Hepatic stellate cell (primary cell): Measurements from ENCODE around the gene NPAS3.

Experiments used
- DNase-seq: peaks from one replicate; pipeline ENCODE4 v3.0.0; 2011; ENCODE audit warnings: low spot score

Gene NPAS3

DNA sequence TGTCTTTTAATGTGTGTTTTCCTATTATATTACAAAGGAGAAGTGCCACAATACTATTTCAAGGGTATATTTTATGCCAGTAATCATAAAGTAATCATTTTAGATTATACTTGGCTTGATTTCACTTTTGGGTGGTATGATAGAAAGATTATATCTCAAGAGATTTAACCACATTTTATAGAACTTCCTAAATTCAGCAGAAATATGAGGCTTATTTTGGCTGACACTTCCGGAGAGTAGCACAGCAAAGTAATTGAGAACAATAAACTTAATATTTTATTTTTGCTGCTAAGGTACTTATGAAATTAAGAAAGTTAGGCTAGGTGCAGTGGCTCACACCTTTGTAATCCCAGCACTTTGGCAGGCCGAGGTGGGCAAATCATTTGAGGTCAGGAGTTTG lies 319.1 kb downstream of the NPAS3 start:
- no peak for DNase-seq

DNA sequence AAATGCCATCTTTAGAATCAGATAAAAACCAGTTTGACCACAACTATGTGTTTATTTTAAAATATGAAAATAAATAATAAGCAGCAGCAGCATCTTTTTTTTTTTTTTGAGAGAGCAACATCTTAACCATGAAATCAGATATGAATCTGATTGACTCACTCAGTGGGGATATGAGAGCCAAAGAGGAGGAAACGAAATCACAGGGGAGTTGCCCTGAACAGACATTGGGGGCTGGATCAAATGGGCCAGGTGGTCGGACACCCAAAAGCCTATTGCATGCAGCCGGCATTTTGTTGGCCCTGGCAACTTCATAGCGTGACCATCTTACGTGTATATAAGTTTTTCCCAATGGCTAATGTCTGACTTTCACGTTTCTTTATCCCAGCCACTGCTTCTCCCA lies 321.1 kb downstream of the NPAS3 start:
- no peak for DNase-seq

DNA sequence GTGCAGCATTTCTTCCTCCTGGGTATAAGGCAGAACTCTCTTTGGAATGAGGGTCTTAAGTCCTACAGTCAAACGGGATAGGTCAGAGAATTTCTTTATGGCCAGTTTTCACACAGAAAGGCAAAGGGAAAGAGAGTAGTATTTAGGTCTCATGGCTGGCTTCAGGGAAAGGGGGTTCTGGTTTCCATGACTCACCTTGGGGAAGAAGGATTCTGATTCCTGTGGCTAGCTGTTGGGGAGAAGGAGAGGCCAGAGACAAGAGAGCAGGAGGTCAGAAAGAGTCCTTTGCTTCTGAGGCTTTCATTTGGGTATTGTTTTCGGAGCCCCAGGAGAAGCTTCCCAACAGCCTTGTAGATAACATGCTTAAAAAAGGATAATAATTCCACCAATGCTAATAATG lies 332.5 kb downstream of the NPAS3 start:
- DNase-seq, result no peak

DNA sequence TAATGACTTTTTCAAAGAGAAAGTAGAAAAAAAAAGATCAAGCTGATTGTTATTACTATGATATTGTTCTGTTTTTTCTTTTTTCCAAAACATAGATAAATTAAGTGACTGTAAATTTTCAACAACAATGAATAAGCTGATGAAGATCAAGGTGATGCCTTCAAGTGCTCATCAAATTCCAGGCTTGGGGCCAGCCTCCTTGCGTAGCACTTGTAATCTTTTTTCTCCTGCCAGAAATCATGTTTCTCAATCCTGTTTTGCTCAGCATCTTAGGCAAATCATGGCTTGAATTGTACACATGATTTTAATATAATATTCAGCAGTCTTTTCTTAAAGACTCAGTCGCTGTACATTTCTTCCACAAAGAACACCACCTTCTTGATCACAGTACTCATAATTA lies 333.2 kb downstream of the NPAS3 start:
- DNase-seq, result no peak

DNA sequence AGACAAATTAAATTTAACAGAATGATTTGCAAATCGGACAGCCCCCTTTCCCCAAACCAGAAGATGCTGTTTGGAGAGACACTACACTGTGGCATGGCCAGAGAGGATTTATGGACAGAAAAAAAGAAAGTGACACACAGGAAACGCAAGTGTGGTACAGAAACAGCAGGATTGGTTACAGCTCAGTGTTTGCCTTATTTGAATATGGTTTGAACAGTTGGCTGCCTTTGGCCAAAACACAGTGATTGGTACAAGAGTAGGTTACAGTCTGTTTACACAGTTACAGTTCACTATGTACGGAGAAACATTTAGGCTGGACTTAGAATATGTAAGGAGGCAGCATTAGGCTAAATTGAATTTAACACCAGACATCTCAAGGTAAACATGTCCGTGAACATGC lies 335.3 kb downstream of the NPAS3 start:
- DNase-seq, result no peak

DNA sequence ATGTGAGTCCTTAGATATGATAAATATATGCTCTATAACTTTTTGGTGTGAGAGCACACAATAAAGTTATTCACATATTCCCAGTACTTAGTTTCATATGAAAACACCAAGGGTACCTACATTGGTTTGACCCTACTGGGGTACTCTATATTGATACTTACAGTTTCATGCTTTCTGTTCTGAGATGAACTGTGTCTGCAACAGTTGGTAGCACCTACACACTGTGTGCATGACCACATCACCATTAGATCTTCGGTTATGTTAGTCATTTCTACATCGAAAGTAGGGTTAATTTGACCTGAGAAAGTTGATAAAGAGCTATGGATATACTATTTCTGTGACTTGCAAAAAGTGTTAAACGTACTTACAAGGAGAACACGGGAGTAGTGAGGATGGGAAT lies 337.2 kb downstream of the NPAS3 start:
- no peak for DNase-seq

DNA sequence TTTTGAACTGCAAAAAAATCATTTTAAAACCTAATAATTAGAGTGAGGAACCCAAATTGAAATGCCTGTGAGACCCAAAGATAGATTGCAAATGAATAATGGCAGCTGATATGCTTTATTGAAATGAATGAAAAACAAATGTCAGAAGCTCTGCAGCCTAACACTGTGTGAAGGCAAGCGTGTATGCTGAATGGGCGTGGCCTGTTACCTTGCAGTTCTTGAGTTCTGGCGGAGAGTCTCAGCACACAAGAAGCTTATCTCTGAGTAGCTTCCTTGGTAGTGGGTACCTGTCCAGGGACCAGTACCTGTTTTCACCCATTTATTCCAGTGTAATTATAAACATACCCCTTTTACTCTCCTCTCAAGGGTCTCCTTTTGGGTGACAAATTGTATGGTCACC lies 341.2 kb downstream of the NPAS3 start:
- no peak for DNase-seq

DNA sequence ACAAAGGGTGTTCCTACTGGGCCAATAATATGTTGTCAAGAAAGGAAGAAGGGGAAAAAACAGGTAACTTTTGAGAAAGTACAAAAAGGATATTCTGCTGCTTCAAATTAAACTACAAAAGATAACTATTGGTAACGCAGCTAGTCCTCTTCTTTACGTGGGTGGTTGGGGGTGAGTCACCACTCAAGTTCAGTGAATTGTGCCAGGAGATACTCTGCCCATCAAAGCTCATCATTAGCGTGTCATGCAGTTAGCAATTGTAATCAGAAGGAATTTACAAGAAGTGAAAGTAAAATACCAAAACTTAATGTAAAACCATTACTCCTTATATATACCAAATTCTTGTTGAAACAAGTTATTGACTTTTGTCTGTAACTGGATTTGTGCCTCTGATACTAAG lies 342.0 kb downstream of the NPAS3 start:
- DNase-seq, result no peak

DNA sequence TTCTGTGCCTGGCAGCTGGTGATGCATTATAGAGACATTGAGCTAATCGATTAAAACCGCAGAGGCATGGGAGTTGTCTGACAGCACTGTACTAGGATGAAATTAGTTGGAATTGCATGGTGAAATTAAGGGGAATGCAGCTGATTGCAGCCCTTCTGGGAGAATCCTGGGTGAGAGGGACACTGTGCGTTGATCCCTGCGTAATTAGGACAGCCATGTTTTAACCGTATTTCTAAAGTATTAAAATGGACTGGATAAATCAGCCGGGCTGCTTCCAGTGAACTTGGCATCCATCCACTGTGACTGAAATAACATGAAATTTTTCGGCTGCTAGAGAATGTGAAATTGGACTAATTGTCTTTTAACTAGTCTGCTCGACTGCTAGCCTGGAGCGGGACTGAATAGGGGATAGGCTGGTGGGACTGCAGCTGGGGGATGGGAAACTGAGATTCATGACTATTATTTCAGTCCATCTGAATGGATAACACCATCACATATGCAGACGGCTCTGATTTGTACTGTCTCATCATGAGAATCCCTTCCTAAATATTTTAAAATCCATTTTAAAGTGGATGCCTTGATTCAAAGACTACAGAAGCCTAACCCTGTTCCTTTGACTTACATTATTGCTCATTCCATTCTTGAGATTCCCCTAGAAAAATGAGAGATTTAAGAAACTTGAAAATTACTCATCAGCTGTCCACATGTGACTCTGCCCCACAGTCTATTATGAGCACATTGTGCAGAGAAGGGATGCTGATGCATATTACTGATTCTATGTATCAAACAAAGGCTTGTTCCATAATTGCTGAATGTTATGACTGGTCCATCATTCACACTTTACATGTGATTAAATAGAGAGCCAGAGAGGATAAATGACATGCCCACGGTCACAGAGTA lies 343.9 kb downstream of the NPAS3 start:
- no peak for DNase-seq

DNA sequence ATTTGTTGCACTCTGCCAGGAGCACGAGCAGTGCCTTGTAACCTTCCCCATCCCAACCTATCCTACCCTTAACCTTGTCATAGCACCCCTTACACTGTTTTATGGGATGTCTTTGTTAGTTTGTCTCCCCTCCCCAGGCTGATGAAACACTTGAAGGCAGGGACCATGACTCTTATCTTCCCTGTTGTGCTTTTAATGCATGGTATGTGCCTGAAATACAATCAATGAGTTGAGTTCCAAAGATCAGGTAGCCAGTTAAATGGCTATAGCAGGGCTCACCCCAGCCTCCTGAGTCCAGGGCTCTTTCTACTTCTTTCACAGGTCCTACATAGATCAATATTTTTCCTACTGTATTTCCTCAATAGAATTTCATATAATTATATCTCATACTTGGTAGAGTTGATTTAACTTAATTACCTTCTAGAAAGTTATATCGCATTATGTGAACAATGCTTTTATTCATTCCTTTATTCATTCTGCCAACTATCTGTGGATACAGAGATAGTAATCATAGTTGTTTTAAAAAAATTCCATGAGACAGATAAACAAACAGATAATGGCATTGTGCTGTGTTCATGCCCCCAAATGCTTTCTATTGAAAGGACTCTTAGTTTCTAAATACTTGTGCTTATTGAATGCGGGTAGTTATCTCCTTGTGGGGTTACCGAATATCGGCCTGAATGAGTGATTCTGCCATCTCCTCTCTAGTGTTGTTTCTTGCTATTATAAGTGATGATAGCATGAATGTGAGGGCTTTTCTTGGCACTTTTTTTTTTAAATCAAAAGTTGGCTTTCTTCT lies 347.4 kb downstream of the NPAS3 start:
- no peak for DNase-seq

DNA sequence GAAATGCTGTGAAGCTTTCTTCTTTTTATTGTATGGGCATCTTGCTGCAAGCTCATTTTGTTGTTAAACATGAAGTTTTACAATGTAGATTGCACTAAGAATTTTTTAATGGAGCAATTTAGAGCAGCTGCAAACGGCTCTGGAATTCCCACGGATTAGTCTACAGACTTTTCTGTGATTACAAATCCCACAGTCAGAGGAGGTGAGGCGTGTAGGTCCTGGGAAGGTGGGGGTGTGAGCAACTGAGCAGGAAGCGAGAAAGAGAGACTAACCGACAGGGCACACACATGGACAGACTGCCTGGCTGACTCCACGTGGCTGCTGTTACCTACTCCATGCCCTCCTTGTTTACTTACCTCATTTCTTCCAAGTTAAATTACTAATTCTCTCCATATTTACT lies 348.5 kb downstream of the NPAS3 start:
- no peak for DNase-seq

DNA sequence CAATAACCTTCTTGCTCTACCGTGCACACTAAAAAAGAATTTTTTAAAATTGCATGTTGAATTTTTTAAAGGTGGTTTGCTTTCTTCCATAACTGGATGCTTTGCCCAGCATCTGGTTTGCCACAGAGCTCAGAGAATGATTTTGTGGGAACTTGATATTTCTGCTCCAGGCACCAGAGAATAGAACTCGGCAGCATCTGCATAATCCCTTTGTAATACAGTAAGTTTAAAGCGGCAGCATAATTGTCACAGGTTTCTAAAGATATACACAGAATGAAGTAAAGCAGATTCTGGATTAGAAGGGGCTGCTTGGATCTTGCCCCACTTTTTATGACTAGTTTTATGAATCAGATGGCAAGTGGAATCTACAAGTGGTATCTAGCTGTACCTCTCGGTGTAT lies 352.0 kb downstream of the NPAS3 start:
- DNase-seq, result no peak

DNA sequence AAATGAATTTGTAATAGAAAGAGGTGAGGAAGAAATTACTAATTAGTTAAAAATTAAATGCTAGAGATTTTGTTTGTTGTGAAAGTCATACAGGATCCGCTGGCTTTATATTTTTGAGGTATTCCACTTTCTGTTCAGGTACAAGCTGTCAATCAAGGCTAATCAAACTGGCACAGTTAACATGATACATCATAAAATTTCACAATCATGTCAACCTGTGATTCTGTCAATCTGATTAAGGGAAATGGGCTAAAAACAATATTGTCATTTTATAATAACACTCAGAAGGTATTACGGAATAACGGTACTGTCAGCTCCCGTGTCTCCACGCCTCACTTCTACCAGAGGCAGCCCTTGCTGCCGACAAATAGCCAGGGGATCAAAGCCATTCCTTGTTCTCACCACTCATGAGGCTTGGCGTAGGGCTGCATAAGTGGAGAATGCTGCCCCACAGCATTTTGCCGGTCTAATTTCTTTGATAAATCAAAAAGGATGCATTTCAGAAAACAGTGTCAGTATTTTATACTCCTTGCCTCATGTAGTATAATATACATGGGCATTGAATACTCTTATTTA lies 352.9 kb downstream of the NPAS3 start:
- no peak for DNase-seq

DNA sequence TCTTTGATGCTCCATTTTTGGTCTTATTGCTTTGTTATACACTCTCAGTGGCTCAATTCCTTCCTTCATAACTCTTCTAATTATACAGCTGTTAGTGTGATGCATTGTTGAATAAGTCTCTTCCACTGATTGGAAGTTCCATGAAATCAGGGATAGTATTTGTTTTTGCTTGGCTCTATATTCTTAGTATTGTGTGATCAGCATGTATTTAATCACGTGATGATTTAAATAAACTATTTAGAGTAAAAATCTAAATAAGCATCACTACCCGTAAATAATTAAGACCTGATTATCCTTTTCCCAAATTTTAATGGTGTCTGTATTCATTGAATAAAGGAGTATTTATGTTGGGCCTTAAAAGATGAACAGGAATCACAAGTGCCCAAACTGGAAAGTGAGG lies 355.7 kb downstream of the NPAS3 start:
- no peak for DNase-seq

DNA sequence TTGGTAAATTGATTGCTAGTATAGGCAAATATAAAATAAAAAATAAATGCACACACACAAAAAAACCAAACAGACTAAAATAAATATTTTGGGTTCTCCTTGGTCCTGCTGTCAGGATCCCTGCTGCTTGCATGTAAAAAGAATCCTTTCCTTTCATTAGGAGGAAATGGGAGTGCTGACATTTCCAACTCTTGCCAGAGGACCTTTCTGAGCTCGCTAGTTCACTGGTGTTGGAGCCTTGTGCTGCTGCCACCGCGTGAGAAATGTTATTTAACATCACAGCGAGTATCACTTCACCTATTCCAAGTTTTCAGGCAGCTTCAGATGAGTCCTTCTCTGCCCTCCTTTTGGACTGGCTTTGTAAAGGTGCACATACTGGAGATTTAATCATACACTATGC lies 358.9 kb downstream of the NPAS3 start:
- no peak for DNase-seq

DNA sequence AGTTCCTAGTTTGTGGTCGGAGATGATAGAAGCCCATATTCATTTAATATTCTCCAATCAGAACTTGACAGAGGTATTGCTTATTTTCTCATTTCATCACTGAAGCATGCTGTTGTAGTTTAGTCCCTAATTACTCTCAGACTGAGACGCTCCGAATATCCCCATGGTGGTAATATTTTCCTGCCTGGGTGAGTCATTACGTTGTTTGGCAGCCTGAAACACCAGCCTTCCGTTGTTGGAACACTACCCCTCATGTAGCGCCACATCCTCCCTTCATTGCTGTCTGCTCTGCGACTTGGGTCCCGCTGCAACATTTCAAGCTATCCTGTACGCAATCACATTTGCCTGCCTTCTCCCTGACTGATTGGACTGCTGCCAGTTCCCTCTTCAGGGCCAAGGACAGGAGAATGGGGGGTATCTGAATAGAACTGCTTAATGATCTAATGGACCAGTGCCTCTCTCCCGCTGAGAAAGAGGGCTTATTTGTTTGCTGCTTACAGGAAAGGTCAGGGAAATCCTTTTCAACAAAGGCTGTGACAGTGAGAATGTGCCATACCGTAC lies 369.1 kb downstream of the NPAS3 start:
- DNase-seq, result no peak

DNA sequence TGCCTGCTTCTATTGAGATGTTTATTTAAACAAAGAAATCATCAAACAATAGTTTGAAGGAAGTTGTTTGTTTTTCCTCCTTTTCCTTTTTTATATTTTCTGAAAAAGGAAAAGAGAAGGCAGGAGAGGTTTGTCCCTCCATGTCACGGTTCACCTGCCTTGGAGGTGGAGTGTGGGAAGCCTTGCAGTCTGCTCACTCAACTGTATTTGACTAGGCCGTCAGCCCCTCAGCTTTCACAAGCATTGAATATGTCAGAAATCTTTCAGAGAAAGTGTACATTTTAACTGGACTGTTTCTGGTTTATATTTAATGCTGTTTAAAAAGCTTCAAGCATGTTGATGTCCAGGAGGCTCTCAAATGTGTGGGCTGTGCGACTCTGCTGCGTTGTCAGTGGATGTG lies 370.4 kb downstream of the NPAS3 start:
- DNase-seq, result no peak

DNA sequence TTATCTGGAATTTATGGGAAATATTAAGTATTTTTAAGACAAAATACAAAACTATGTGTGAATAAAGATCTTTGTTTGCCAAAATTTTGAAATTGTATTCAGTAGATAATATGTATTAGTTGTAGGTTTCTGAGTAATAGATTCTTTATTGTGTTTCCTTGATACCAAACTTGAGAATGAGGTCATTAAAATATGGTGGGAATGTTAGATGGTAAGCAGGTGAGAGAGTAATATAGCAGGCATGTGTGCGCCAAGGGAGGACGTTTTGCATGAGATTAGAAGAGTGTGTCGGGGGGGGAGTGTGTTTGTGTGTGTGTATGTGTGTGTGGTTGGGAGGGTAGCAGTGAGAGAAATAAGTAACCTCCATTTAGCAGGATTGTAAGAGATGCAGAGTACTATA lies 376.5 kb downstream of the NPAS3 start:
- no peak for DNase-seq

DNA sequence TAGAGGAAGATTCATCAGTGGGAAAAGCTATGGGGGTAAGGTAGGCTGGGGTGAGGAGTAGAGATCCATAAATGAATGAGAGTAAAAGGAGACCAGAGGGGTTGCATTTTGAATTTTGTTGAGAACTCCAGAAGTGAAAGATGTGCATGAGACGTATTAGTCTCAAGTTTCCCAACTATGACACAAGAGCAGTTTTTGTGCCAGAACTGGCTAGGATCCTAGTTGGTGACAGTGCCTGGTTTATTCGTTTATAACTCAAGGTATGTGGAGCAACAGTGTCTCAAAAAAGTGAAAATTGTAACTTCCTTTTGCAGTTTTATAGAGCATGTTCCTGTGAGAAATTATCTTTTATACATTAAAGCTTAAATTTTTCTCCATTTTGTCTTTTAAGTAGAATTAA lies 377.0 kb downstream of the NPAS3 start:
- no peak for DNase-seq

DNA sequence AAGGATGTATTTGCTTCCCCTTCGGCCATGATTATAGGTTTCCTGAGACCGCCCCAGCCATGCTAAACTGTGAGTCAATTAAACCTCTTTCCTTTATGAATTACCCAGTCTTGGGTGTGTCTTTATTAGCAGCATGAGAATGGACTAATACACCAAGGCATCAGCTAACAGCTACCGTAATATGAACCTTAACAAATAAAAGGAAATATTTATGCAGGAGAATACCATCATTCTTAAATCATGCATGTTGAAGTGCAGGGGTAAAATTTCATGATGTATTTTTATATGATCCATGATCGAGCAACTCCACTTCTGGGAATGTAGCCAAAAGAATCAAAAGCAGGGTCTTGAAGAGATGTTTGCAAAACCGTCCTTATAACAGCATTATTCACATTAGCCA lies 379.0 kb downstream of the NPAS3 start:
- no peak for DNase-seq

DNA sequence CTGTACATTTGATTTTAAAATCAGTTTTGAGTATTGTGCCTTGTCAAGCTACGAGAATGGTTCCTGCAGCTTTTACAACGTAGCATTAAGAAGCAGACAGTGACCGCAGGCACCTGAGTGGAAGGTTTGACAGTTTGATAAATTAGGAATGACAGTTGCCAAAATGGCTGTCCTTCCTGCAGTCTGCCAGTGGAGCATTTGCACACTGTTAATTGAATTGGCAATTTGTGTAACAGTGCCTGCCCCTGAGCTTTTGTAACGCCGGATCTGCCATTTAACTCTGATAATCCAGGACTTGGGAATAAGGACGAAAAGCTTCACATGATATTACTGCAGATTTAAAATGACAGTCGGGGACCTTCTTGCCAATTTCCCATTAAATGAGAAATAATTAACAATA lies 385.3 kb downstream of the NPAS3 start:
- no peak for DNase-seq

DNA sequence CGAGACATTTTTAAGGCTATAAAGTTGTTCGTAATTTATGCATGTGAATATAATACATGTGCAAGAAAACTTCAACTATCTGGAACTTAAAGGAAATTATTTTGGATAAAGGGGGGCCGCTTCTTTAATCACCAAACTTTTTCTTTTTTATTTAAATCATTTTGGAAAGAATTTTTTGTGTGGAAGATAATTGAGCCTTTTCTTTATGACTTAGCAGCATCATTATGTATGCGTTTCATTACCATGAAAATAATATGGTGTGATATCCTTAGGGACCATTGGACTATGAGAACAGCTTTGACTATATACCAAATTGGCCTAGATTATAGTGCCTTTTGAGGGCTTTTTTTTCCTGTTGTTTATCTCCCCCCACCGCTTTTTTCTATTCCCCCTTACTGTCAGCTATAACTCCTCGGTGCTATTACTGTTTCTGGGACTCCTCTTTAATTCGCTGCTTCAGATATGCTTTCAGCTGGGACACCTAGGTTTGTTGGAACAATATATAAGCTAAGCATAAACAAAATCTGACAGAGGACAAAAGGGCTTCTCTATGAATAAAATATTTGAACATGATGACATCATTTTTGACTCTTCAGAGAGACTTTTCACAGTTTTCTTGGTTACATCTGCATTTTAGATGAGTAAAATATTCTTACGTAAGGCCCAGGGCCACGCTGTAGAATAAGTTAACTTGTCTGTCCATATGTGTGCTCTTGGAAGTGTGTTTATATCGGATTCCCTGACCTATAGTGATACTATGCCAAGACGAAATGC lies 392.7 kb downstream of the NPAS3 start:
- DNase-seq, result no peak
